Erythroblast (primary cell): ENCODE results near the gene GABPB1.

Experiments used
- GATA1 ChIP-seq: IDR thresholded peaks from 2 replicates; pipeline ENCODE4 v1.6.1; 2011; ENCODE audit warnings: low read depth, mild to moderate bottlenecking, control low read depth, low read length, moderate library complexity
- POLR2A ChIP-seq: IDR thresholded peaks from 2 replicates; pipeline ENCODE4 v1.6.1; 2011; ENCODE audit warnings: mild to moderate bottlenecking, low read length

- TF ChIP-seq POLR2A (no peak), GATA1 (no peak)
Observed at GRCh38 chr15:50339717-50340116, 15.3 kb downstream of the GABPB1 start.
